Fibroblast of lung (primary cell): ENCODE data around the gene APOM. TPM values are rescaled to one million over a fixed set of nuclear protein-coding genes. Genes with fewer than 3 reads are reported as not detected.

Experiments used
- DNase-seq, 2 donors: peaks; one replicate each; pipeline versions ENCODE4 v3.0.0 to v3.0.0-alpha.2; 2010; ENCODE audit warnings: low read depth in 2 of 2
- H2AFZ ChIP-seq: 2 replicates; pipeline ENCODE4 v1.5.1; 2012; ENCODE audit warnings: low read length, control low read depth, inconsistent platforms
- H3K27ac ChIP-seq: 2 replicates; pipeline ENCODE4 v1.5.1; 2011; ENCODE audit warnings: low read length, control low read depth; ENCODE audit not compliant: insufficient read depth
- H3K27me3 ChIP-seq: 2 replicates; pipeline ENCODE4 v1.5.1; 2011; ENCODE audit warnings: mild to moderate bottlenecking, low read length; ENCODE audit not compliant: control insufficient read depth, insufficient read depth
- H3K36me3 ChIP-seq: 2 replicates; pipeline ENCODE4 v1.5.1; 2011; ENCODE audit warnings: low read length; ENCODE audit not compliant: control insufficient read depth, insufficient read depth
- H3K4me1 ChIP-seq: 2 replicates; pipeline ENCODE4 v1.5.1; 2011; ENCODE audit warnings: low read length; ENCODE audit not compliant: control insufficient read depth, insufficient read depth; ENCODE audit errors: extremely low read depth
- H3K4me2 ChIP-seq: 2 replicates; pipeline ENCODE4 v1.5.1; 2011; ENCODE audit warnings: low read length, control low read depth; ENCODE audit not compliant: insufficient read depth; ENCODE audit errors: extremely low read depth
- H3K4me3 ChIP-seq, 4 experiments: fragments of 200-600 bp in 1 of 4; sonication (generic) in 1 of 4; replicated peaks in 1 of 4; 2 replicates each; pipeline ENCODE4 v1.5.1; 2011 to 2016; ENCODE audit warnings: low read length in 4 of 4, low read depth in 3 of 4, mild to moderate bottlenecking in 3 of 4, control low read depth in 2 of 4, inconsistent platforms in 1 of 4, mixed read lengths in 1 of 4; ENCODE audit not compliant: insufficient read depth in 1 of 4; ENCODE audit errors: control extremely low read depth in 1 of 4
- H3K79me2 ChIP-seq: 2 replicates; pipeline ENCODE4 v1.5.1; 2012; ENCODE audit warnings: mild to moderate bottlenecking, low read length, inconsistent platforms; ENCODE audit not compliant: control insufficient read depth, insufficient read depth
- H3K9ac ChIP-seq: 2 replicates; pipeline ENCODE4 v1.5.1; 2011; ENCODE audit warnings: mild to moderate bottlenecking, low read length, control low read depth; ENCODE audit not compliant: insufficient read depth
- H3K9me3 ChIP-seq: 2 replicates; pipeline ENCODE4 v1.5.1; 2012; ENCODE audit warnings: low read depth, low read length; ENCODE audit not compliant: control insufficient read depth, insufficient read depth
- H4K20me1 ChIP-seq: 2 replicates; pipeline ENCODE4 v1.5.1; 2011; ENCODE audit warnings: low read length; ENCODE audit not compliant: control insufficient read depth, insufficient read depth; ENCODE audit errors: extremely low read depth
- CTCF ChIP-seq, 2 donors: IDR thresholded peaks in 1 of 2; conservative IDR thresholded peaks in 1 of 2; 1 replicate in 1 of 2; 2 replicates in 1 of 2; pipeline ENCODE4 v1.5.1; 2011 to 2012; ENCODE audit warnings: low read length in 2 of 2, control low read depth in 1 of 2, inconsistent platforms in 1 of 2, low read depth in 1 of 2, mild to moderate bottlenecking in 1 of 2
- EZH2 ChIP-seq: IDR thresholded peaks from 2 replicates; pipeline ENCODE4 v1.5.1; 2012; ENCODE audit warnings: low read length, control low read depth, mild to moderate bottlenecking; ENCODE audit errors: missing control alignments
- polyA plus RNA-seq, 2 donors: library from polyadenylated mRNA; depleted of rRNA in 1 of 2; stranded (reverse) in 1 of 2; unstranded in 1 of 2; fragments of >200 nt; gene quantifications; 2 replicates each; pipeline ENCODE4 v1.2.1, GENCODE V29; 2011 to 2012; ENCODE audit warnings: missing spikeins in 1 of 2
- total RNA-seq: library from RNA; depleted of rRNA; stranded (reverse); fragments of >200 nt; gene quantifications from 2 replicates; pipeline ENCODE4 v1.2.1, GENCODE V29; 2014

Gene APOM
- total and polyA plus RNA-seq, 2 donors (not counting 1 experiment from before 2014, with no cell fraction given), result 0.99 to 3.9 TPM

- Histone ChIP-seq H3K4me3 (no peak overlapping the region), H3K27me3 (no peaks in the 10 kb centered on the region), H4K20me1 (no peaks in the 10 kb centered on the region), H3K27ac (no peak overlapping the region), H3K4me1 (peaks cover 2% of the 10 kb centered on the region), H3K9me3 (no peaks in the 10 kb centered on the region), H3K79me2 (peaks cover 6% of the 10 kb centered on the region), H3K36me3 (peaks cover 45% of the 10 kb centered on the region), H3K9ac (no peak overlapping the region), H2AFZ (no peak overlapping the region), H3K4me2 (no peak overlapping the region)
- TF ChIP-seq EZH2 (no peak), CTCF (conservative IDR thresholded peaks at IDR 0.05 in 1 of 2, IDR thresholded peaks at IDR 0.05 in 1 of 2; ENCODE audit: low read depth in 1 of 2, low read length in 2 of 2) (no peak)
- DNase-seq, result no peak
Observed at GRCh38 chr6:31636698-31637596, 18.7 kb upstream of the APOM start.

- no peaks in the 10 kb centered on the region for H3K4me1 ChIP-seq
- no peak overlapping the region for H2AFZ ChIP-seq
- no peak for DNase-seq
- H3K36me3 ChIP-seq, result peaks cover 44% of the 10 kb centered on the region
- H3K79me2 ChIP-seq, result no peaks in the 10 kb centered on the region
- no peak overlapping the region for H3K4me3 ChIP-seq
- H3K9ac ChIP-seq, result no peak overlapping the region
- no peaks in the 10 kb centered on the region for H3K9me3 ChIP-seq
- TF ChIP-seq EZH2 (no peak), CTCF (conservative IDR thresholded peaks at IDR 0.05 in 1 of 2, IDR thresholded peaks at IDR 0.05 in 1 of 2; ENCODE audit: low read depth in 1 of 2, low read length in 2 of 2) (no peak)
- H3K4me2 ChIP-seq, result no peak overlapping the region
- H4K20me1 ChIP-seq, result no peaks in the 10 kb centered on the region
- H3K27me3 ChIP-seq, result no peaks in the 10 kb centered on the region
- H3K27ac ChIP-seq, result no peak overlapping the region
Observed at GRCh38 chr6:31639043-31639442, 16.7 kb upstream of the APOM start.

GRCh38 chr6:31639449-31639861 lies 16.2 kb upstream of the APOM start:
- no peaks in the 10 kb centered on the region for H4K20me1 ChIP-seq
- H3K27me3 ChIP-seq, result no peaks in the 10 kb centered on the region
- peaks cover 46% of the 10 kb centered on the region for H3K36me3 ChIP-seq
- H3K4me1 ChIP-seq, result no peaks in the 10 kb centered on the region
- no peak overlapping the region for H3K9ac ChIP-seq
- TF ChIP-seq EZH2 (no peak), CTCF (conservative IDR thresholded peaks at IDR 0.05 in 1 of 2, IDR thresholded peaks at IDR 0.05 in 1 of 2; ENCODE audit: low read depth in 1 of 2, low read length in 2 of 2) (no peak)
- H3K27ac ChIP-seq, result peak overlapping the region; percentile 31
- H3K4me3 ChIP-seq, result no peak overlapping the region
- DNase-seq, result peak in 1 of 2 donors; percentile 80
- no peak overlapping the region for H2AFZ ChIP-seq
- no peaks in the 10 kb centered on the region for H3K9me3 ChIP-seq
- no peak overlapping the region for H3K4me2 ChIP-seq
- H3K79me2 ChIP-seq, result no peaks in the 10 kb centered on the region
